Breast epithelium (tissue), 4 donors: ENCODE data around the gene NLRP9. TPM values are rescaled to one million over a fixed set of nuclear protein-coding genes. Genes with fewer than 3 reads are reported as not detected.

Experiments
- DNase-seq, 2 donors: peaks; one replicate each; pipeline ENCODE4 v3.0.0-alpha.2; 2019; ENCODE audit warnings: low spot score in 2 of 2
- H3K27ac ChIP-seq, 2 donors: fragments of 200-600 bp; sonication (generic) in 1 of 2; one replicate each; pipeline ENCODE4 v1.5.1; 2016 to 2019; ENCODE audit warnings: mild to moderate bottlenecking in 1 of 2
- H3K27me3 ChIP-seq, 2 donors: fragments of 200-600 bp; sonication (generic) in 1 of 2; one replicate each; pipeline versions ENCODE4 v1.5.1 to v1.6.0; 2017 to 2019; ENCODE audit warnings: control low read depth in 1 of 2, mild to moderate bottlenecking in 1 of 2
- H3K36me3 ChIP-seq: fragments of 200-600 bp; one replicate; pipeline ENCODE4 v1.5.1; 2019
- H3K4me1 ChIP-seq, 2 donors: fragments of 200-600 bp; sonication (generic); one replicate each; pipeline ENCODE4 v1.5.1; 2016 to 2019; ENCODE audit warnings: control low read depth in 1 of 2
- H3K4me3 ChIP-seq, 3 donors: fragments of 200-600 bp; sonication (generic); 1 replicate in 2 of 3; 2 replicates in 1 of 3; pipeline ENCODE4 v1.5.1; 2016 to 2019; ENCODE audit warnings: mild to moderate bottlenecking in 3 of 3, moderate library complexity in 2 of 3
- H3K9me3 ChIP-seq, 2 donors: fragments of 200-600 bp; sonication (generic) in 1 of 2; one replicate each; pipeline ENCODE4 v1.5.1; 2016 to 2019; ENCODE audit warnings: control low read depth in 1 of 2
- CTCF ChIP-seq, 3 donors: fragments of 450-650 bp; IDR thresholded peaks; one replicate each; pipeline ENCODE4 v1.5.1; 2016 to 2017; ENCODE audit warnings: antibody characterized with exemption in 3 of 3, mild to moderate bottlenecking in 3 of 3, moderate library complexity in 3 of 3
- POLR2A ChIP-seq: fragments of 450-650 bp; IDR thresholded peaks from one replicate; pipeline ENCODE4 v1.6.1; 2016; ENCODE audit warnings: antibody characterized with exemption, mild to moderate bottlenecking, moderate library complexity
- POLR2AphosphoS5 ChIP-seq, 3 donors: sonication (generic); formaldehyde crosslinking; IDR thresholded peaks; one replicate each; pipeline ENCODE4 v1.6.1; 2017; ENCODE audit warnings: antibody characterized with exemption in 3 of 3
- intact Hi-C: fragments of 100-400 bp; cut with DNase I; formaldehyde crosslinking; loops from one replicate; pipeline ENCODE4 v1.15.1; 2023; ENCODE audit warnings: low total_unique reads
- total RNA-seq, 3 donors: library from RNA; depleted of rRNA; stranded (reverse); fragments of >200 nt; gene quantifications; one replicate each; pipeline ENCODE4 v1.1.0, GENCODE V29; 2016

Gene NLRP9
- total RNA-seq, 3 donors from 2014 or later: not detected

DNA sequence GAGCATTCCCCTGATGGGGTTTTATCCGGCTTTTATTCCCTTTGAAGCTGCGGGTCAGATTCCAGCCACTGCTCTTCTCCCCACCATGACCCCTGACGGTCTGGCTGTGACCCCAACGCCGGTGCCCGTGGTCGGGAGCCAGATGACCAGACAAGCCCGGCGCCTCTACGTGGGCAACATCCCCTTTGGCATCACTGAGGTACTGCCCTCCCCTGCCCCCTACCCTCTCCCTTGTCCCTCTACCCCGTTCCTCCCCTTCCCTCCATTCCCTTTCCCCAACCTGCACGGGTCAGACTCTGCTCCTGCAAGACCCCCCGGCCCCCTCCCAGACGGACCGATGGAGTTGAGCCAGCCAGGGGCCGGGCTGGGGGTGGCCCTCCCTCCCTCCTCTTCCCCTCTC lies 77.2 kb downstream of the NLRP9 start:
- DNase-seq: no peak
- TF ChIP-seq POLR2AphosphoS5 (IDR thresholded peaks at IDR 0.05): no peak
- no peak overlapping the region for H3K27ac ChIP-seq
- H3K36me3 ChIP-seq: peaks cover 23% of the 10 kb centered on the region
- no peaks in the 10 kb centered on the region for H3K9me3 ChIP-seq
- no peaks in the 10 kb centered on the region for H3K27me3 ChIP-seq
- no peak overlapping the region for H3K4me3 ChIP-seq
- peaks cover 19 to 34% of the 10 kb centered on the region in 2 donors for H3K4me1 ChIP-seq
- intact Hi-C loops: no loop called here

DNA sequence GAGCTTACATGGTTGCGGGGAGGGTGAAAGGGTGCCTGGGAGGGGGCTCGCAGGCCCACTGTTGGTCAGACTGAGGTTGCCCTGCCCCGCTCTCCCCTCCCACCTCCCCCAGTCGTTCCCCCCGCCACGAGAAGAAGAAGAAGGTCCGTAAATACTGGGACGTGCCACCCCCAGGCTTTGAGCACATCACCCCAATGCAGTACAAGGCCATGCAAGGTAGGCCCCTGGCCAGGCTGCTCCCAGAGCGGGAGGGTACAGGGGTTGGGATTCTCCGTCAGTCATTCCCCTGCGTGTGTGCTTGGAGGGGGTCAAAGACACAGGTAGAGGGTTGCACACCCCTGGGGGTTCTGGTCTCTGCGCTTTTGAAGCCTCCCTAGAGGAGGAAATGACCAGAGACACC lies 77.8 kb downstream of the NLRP9 start:
- intact Hi-C loops: no loop called here
- no peaks in the 10 kb centered on the region for H3K27me3 ChIP-seq
- no peak for DNase-seq
- no peaks in the 10 kb centered on the region for H3K9me3 ChIP-seq
- peaks cover 19 to 37% of the 10 kb centered on the region in 2 donors for H3K4me1 ChIP-seq
- TF ChIP-seq CTCF (IDR thresholded peaks at IDR 0.05) (no peak), POLR2AphosphoS5 (IDR thresholded peaks at IDR 0.05) (no peak), POLR2A (no peak)
- no peak overlapping the region for H3K4me3 ChIP-seq
- H3K36me3 ChIP-seq: peaks cover 20% of the 10 kb centered on the region
- no peak overlapping the region for H3K27ac ChIP-seq

DNA sequence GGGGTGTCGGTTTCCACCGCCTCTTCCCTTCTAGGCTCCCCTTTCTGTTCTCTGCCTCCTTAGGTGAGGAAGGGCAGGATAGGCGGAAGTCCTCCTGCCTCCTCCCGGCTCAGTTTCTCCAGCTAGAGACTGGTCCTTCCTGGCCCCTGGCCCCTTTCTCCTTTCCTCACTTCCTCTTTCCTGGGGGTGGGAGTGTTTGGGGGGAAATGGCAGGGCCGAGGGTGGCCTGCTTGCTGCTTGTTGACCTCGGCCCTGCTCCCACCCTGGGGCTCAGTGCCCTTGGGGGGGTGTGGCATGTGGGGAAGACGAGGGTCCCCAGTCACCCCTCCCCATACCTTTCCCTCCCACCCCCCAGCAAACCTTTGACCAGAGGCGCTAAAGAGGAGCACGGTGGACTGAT lies 78.4 kb downstream of the NLRP9 start:
- H3K4me1 ChIP-seq: peaks cover 19 to 37% of the 10 kb centered on the region in 2 donors
- peaks cover 20% of the 10 kb centered on the region for H3K36me3 ChIP-seq
- intact Hi-C loops: no loop called here

DNA sequence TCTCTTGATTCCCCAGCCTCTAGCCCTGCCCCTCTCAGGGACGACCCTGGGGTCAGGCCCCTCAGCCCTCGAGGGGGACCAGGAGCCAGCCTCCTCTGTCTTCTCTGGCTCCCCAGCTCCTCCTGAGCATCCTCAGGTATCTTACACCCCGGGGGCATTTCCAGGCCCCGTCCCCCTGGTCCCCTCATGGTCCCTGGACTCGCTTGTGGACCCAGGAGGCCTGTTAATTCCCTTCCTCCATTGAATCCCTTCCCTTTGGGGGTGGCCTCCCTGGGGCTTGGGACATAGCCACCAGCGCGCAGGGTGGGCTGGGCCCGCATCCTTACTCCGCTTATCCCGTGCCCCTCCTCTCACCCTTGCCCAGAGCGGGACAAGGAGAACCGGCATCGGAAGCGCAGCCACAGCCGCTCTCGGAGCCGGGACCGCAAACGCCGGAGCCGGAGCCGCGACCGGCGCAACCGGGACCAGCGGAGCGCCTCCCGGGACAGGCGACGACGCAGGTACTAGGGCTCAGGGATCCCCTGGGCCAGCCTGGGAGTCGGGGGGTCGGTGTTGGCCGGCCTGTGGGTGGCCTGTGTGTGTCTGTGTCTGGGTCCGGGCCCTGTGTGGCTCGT lies 79.2 kb downstream of the NLRP9 start:
- Histone ChIP-seq H3K9me3 (no peaks in the 10 kb centered on the region), H3K27ac (no peak overlapping the region), H3K4me3 (peak overlapping the region in 2 of 3 donors; percentile 7 to 82), H3K27me3 (no peaks in the 10 kb centered on the region), H3K36me3 (peaks cover 15% of the 10 kb centered on the region), H3K4me1 (peaks cover 19 to 37% of the 10 kb centered on the region in 2 donors)
- intact Hi-C loops: no loop called here
- DNase-seq: no peak
- TF ChIP-seq CTCF (IDR thresholded peaks at IDR 0.05) (no peak), POLR2A (no peak), POLR2AphosphoS5 (IDR thresholded peaks at IDR 0.05) (no peak)

More for the DNA sequence above, 78.4 kb downstream of the NLRP9 start:
- H3K27ac ChIP-seq: no peak overlapping the region
- TF ChIP-seq POLR2A (no peak), CTCF (IDR thresholded peaks at IDR 0.05) (no peak), POLR2AphosphoS5 (IDR thresholded peaks at IDR 0.05) (no peak)
- no peak for DNase-seq
- H3K27me3 ChIP-seq: no peaks in the 10 kb centered on the region
- H3K9me3 ChIP-seq: no peaks in the 10 kb centered on the region
- no peak overlapping the region for H3K4me3 ChIP-seq

Other genes starting within 250 kb of the NLRP9 start
- gene SSC5D, start 250.0 kb downstream of the NLRP9 start, total RNA-seq: 1 to 10 TPM; 3.6 to 7.2 (median 3.8) TPM
- gene SBK2, start 201.3 kb downstream of the NLRP9 start, total RNA-seq: not detected
- gene SBK3, start 192.9 kb downstream of the NLRP9 start, total RNA-seq: 1 to 10 TPM in 1 of 3 donors, not detected in 2; 1.3 TPM
- gene ZNF579, start 157.6 kb downstream of the NLRP9 start, total RNA-seq: 1 to 10 TPM; 1.6 to 2.3 (median 1.6) TPM
- 1 to 10 TPM; 3.7 to 7.5 (median 6.1) TPM for gene FIZ1, start 138.9 kb downstream of the NLRP9 start, total RNA-seq
- gene ZNF524, start 138.1 kb downstream of the NLRP9 start, total RNA-seq: 10 to 100 TPM; 22.3 to 25.6 (median 25.4) TPM
- 1 to 10 TPM; 3.2 to 5.0 (median 3.9) TPM for gene ZNF865, start 132.8 kb downstream of the NLRP9 start, total RNA-seq
- 1 to 10 TPM; 2.6 to 6.7 (median 4.9) TPM for gene ZNF784, start 113.8 kb downstream of the NLRP9 start, total RNA-seq
- 10 to 100 TPM; 21.0 to 24.3 (median 22.4) TPM for gene ZNF580, start 97.4 kb downstream of the NLRP9 start, total RNA-seq
- gene ZNF581, start 94.8 kb downstream of the NLRP9 start, total RNA-seq: 10 to 100 TPM; 10.7 to 16.8 (median 16.7) TPM
- 10 to 100 TPM in 2 of 3 donors, 1 to 10 TPM in 1; 7.9 to 10.5 (median 10.2) TPM for gene CCDC106, start 90.2 kb downstream of the NLRP9 start, total RNA-seq
- gene U2AF2, start 83.4 kb downstream of the NLRP9 start, total RNA-seq: 10 to 100 TPM; 82.5 to 93.4 (median 85.3) TPM
- gene EPN1, start 63.2 kb downstream of the NLRP9 start, total RNA-seq: 10 to 100 TPM; 22.2 to 47.2 (median 27.5) TPM
- gene RFPL4A, start 20.7 kb upstream of the NLRP9 start, total RNA-seq: not detected
- gene RFPL4AL1, start 30.7 kb upstream of the NLRP9 start, total RNA-seq: not detected
- under 1 TPM in 1 of 3 donors, not detected in 2; 0.33 TPM for gene NLRP11, start 93.6 kb upstream of the NLRP9 start, total RNA-seq
- gene NLRP4, start 98.1 kb upstream of the NLRP9 start, total RNA-seq: not detected
- under 1 TPM in 2 of 3 donors, not detected in 1; 0.33 to 0.73 TPM for gene NLRP13, start 193.9 kb upstream of the NLRP9 start, total RNA-seq
- gene NLRP8, start 209.4 kb upstream of the NLRP9 start, total RNA-seq: under 1 TPM in 2 of 3 donors, not detected in 1; 0.29 to 0.33 TPM
- under 1 TPM in 2 of 3 donors, not detected in 1; 0.44 to 0.98 TPM for gene NLRP5, start 248.4 kb upstream of the NLRP9 start, total RNA-seq